ENCODE measurements around the gene ANXA4. TPM values are rescaled to one million over a fixed set of nuclear protein-coding genes. Genes with fewer than 3 reads are reported as not detected.

ANXA4 gene
- total RNA-seq, 2 experiments from 2014 or later = 14.6 to 17.5 TPM

DNA sequence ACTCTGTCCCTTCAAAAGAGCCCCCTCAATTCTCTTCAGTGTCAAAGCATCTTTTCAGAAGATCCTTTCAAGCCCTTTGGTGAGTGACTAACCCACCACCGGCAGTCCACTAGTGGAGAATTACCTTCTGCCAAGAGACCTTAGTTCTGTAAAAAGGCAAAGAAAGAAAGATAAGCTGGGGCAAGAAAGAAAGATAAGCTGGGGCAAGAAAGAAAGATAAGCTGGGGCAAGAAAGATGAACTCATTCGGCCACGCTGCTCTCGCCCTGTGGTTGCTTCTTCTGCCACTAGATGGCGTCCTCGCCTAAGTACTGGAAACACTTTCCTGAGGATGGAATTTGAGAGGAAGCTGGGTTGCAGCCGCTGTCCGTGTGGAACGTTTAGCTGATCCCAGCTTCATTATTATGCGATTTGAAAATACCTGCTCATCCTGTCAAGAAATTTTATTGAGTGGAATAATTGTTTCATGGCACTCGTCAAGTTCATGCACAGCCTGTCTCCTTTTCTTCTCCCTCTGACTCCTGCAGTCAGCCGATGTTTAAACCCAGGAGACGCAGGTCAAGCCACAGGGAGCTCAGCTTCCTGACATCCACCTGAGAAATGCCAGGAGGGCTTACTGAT lies 17.3 kb upstream of the ANXA4 start:
- ChIA-PET POLR2A (interaction anchor here (0.6 to 1.7 kb wide), 10 partner anchors 11 to 190 kb away, joined by 3 to 12 read pairs (median 3); no protein-coding TSS in a partner anchor), CTCF (interaction anchor here (0.6 to 5.8 kb wide), 124 partner anchors 10 to 616 kb away, joined by 3 to 382 read pairs (median 4); partner anchors contain the start of genes ANXA4, C2orf42, FAM136A and GFPT1)
- TF ChIP-seq, protein P1, sequence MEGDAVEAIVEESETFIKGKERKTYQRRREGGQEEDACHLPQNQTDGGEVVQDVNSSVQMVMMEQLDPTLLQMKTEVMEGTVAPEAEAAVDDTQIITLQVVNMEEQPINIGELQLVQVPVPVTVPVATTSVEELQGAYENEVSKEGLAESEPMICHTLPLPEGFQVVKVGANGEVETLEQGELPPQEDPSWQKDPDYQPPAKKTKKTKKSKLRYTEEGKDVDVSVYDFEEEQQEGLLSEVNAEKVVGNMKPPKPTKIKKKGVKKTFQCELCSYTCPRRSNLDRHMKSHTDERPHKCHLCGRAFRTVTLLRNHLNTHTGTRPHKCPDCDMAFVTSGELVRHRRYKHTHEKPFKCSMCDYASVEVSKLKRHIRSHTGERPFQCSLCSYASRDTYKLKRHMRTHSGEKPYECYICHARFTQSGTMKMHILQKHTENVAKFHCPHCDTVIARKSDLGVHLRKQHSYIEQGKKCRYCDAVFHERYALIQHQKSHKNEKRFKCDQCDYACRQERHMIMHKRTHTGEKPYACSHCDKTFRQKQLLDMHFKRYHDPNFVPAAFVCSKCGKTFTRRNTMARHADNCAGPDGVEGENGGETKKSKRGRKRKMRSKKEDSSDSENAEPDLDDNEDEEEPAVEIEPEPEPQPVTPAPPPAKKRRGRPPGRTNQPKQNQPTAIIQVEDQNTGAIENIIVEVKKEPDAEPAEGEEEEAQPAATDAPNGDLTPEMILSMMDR (IDR thresholded peaks at IDR 0.05) = peak; percentile 97
- Mint-ChIP-seq H3K36me3 (ENCODE audit: low read depth) (no peaks in the 10 kb centered on the region), H3K27ac (no peak overlapping the region), H3K27me3 (no peaks in the 10 kb centered on the region), H3K4me1 (ENCODE audit: low read depth) (peaks cover 6% of the 10 kb centered on the region), H3K4me3 (peak overlapping the region; percentile 64), H3K9me3 (no peaks in the 10 kb centered on the region)
- intact Hi-C loops (cut with micrococcal nuclease) = loop anchor here (1.0 kb wide), 1 partner anchor 93 kb away; no protein-coding TSS in a partner anchor
- ATAC-seq (peak; percentile 91), DNase-seq (peak; percentile 92)

DNA sequence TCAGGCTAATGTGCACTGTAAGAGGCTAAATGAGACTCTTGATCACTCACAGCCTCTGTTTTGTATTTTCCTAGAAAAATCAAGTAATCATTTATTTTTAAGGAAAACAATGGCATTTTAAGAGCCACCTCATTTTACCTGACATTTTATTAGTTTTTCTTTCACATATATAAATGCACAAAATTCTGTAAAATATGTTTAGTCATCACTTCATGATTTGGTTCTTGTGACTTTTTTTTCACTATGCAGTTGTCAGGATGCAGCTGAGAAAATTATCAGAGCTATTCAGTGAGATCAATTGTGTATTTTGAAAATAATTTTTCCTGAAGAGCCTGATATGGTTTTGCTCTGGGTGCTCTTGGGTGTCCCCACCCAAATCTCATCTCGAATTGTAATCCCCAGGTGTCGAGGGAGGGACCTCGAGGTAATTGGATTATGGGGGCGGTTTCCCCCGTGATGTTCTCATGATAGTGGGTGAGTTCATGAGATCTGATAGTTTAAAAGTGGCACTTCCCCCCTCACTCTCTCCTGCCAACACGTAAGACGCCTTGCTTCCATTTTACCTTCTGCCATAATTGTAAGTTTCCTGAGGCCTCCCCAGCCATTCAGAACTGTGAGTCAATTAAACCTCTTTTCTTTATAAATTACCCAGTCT lies 16.1 kb upstream of the ANXA4 start:
- Mint-ChIP-seq H3K4me1 (ENCODE audit: low read depth) (peaks cover 6% of the 10 kb centered on the region), H3K36me3 (ENCODE audit: low read depth) (no peaks in the 10 kb centered on the region), H3K9me3 (no peaks in the 10 kb centered on the region), H3K4me3 (no peak overlapping the region), H3K27me3 (no peaks in the 10 kb centered on the region), H3K27ac (no peak overlapping the region)
- TF ChIP-seq, protein P1 (IDR thresholded peaks at IDR 0.05) = no peak
- ChIA-PET POLR2A (interaction anchor here (0.9 to 1.7 kb wide), 5 partner anchors 10 to 91 kb away, joined by 3 to 12 read pairs (median 4); no protein-coding TSS in a partner anchor), CTCF (interaction anchor here (0.9 to 5.8 kb wide), 39 partner anchors 10 to 342 kb away, joined by 3 to 382 read pairs (median 10); partner anchors contain the start of genes ANXA4, GMCL1, MXD1 and NFU1)
- intact Hi-C loops (cut with micrococcal nuclease) = no loop called here
- ATAC-seq = no peak
- DNase-seq = no peak

DNA sequence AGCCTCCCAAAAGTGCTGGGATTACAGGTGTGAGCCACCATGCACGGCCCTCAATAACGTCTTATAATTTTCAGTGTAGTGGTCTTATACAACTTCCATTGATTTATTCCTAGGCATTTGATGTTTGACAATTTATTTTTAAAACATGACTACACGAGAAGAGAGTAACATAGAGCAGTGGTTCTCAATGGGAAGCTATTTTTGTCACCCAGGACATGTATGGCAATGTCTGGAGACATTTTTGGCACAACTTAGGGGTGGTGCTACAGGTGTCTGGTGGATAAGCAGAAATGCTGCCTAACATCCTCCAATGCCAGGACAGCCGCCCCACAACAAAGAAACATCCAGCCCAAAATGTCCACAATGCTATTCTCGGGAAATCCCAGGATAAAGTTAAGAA lies 12.7 kb upstream of the ANXA4 start:
- intact Hi-C loops (cut with micrococcal nuclease) = no loop called here
- H3K36me3 Mint-ChIP-seq (ENCODE audit: low read depth) = no peaks in the 10 kb centered on the region
- CTCF ChIA-PET = interaction anchor here (1.5 to 1.7 kb wide), 2 partner anchors 71 to 87 kb away, joined by 3 to 14 read pairs; no protein-coding TSS in a partner anchor
- TF ChIP-seq, protein P1 (IDR thresholded peaks at IDR 0.05) = no peak
- DNase-seq (no peak), ATAC-seq (no peak)
- H3K27ac Mint-ChIP-seq = no peak overlapping the region
- H3K27me3 Mint-ChIP-seq = no peaks in the 10 kb centered on the region
- H3K4me3 Mint-ChIP-seq = no peak overlapping the region
- H3K9me3 Mint-ChIP-seq = no peaks in the 10 kb centered on the region
- peaks cover 6% of the 10 kb centered on the region for H3K4me1 Mint-ChIP-seq (ENCODE audit: low read depth)
- POLR2A ChIA-PET = interaction anchor here (0.5 kb wide), 1 partner anchor 1765 kb away, joined by 4 read pairs; no protein-coding TSS in a partner anchor

DNA sequence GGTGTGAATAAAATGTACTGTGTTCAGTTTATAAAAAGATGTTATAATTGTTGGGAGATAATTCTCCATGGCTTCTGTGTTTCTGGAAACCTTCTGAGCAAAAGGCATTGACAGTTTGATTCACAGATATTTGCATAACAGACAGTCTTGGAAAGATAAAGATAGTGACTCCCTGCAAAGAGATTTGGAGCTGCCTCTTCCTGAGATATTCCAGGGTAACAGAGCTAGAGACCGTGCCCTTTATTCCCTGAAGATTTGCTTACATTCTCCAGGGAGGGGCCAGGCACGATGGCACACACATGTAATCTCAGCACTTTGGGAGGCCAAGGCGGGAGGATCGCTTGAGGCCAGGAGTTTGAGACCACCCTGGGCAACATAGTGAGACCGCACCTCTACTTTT lies 12.2 kb upstream of the ANXA4 start:
- H3K27me3 Mint-ChIP-seq = no peaks in the 10 kb centered on the region
- H3K9me3 Mint-ChIP-seq = no peaks in the 10 kb centered on the region
- CTCF ChIA-PET = interaction anchor here (1.5 to 1.7 kb wide), 2 partner anchors 71 to 86 kb away, joined by 3 to 14 read pairs; no protein-coding TSS in a partner anchor
- no peaks in the 10 kb centered on the region for H3K36me3 Mint-ChIP-seq (ENCODE audit: low read depth)
- H3K27ac Mint-ChIP-seq = no peak overlapping the region
- H3K4me3 Mint-ChIP-seq = no peak overlapping the region
- POLR2A ChIA-PET = interaction anchor here (0.5 kb wide), 1 partner anchor 1766 kb away, joined by 4 read pairs; no protein-coding TSS in a partner anchor
- intact Hi-C loops (cut with micrococcal nuclease) = no loop called here
- TF ChIP-seq, protein P1 (IDR thresholded peaks at IDR 0.05) = no peak
- no peak for ATAC-seq
- H3K4me1 Mint-ChIP-seq (ENCODE audit: low read depth) = peaks cover 2% of the 10 kb centered on the region
- DNase-seq = no peak
